SIG-M5 treated with dmso at 0.1 percent for 504 hours (cell line): ENCODE data around the gene MYRF.
A peak's percentile ranks its signal among the peaks of the same experiment; 100 is the strongest.

Source experiments
- DNase-seq: peaks from one replicate; lab custom pipeline; 2025; ENCODE audit not compliant: unreplicated experiment; lab: John Stamatoyannopoulos, UW

Gene MYRF

DNA sequence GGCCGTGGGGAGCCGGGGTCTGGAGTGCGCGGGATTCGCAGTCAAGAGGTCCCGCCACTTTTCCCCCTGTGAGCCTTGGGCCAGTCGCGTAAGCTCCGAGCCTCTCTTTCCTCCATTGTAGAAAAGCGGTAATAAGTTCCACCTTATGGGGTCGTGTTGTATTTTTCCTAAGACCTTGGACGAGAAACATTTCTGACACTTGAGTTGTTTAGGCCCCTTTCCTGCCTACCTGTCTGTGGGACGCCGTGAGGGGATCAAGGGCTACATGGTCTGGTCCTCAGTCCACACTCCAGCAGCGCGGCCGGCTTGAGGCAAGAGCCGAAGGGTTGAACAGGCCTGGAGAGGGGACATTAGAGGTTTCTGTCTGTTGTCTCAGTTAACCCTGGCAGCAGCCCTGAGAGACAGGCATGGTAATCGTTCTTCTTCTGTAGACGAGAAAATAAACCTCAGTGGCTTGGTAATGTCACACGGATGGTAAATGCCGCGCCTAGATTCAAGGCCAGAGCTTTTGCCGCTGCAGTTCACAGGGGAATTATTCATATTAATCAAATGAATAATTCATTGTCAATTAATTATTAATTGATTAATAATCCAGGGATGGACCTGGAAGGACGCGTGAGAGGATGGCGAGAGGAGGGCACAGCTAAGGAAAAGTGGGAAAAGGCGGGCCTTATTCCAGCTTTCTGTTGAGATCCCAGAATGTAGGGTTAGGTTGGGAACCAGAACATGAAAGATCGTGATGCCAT, 40.8 kb downstream of the MYRF start:
- no peak for DNase-seq

DNA sequence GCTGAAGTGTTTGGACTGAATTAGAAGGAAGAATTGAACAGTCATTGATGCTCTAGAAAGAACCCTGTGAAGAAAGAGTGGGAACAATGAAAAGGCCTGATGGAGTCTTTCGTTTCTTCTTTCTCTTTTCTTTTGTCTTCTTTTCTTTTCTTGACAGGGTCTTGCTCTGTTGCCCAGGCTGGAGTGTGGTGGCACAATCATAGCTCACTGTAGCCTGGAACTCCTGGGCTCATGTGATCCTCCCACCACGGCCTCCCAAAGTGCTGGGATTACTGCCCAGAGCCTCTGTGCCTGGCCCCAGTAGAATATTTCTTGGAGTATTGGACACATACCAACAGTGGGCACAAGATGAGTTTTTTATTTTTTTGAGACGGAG, 41.4 kb downstream of the MYRF start:
- DNase-seq = no peak

DNA sequence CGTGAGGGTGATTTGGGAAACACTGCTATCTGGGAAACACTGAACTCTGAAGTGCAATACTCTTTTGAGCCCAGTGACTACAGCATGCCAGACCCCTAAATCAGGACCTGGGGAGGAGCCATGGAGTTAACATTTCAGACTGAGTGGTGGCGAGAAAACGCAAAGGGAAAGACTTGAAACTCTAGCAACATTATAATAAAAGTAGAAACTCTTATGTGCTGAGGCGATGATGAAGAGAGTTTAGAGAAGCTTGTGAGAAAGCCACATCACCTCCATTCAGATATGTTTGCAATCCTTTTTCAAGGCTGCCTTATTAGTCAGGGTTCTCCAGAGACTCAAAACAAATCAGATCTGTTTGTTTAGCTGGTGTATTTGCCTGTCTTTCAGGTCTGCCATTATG, 42.1 kb downstream of the MYRF start:
- no peak for DNase-seq

DNA sequence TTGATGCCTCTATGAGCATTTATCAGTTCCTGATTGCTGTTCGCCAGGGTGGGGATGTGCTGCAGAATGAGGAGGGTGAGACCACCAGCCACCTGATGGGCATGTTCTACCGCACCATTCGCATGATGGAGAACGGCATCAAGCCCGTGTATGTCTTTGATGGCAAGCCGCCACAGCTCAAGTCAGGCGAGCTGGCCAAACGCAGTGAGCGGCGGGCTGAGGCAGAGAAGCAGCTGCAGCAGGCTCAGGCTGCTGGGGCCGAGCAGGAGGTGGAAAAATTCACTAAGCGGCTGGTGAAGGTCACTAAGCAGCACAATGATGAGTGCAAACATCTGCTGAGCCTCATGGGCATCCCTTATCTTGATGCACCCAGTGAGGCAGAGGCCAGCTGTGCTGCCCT, 43.0 kb downstream of the MYRF start:
- no peak for DNase-seq

DNA sequence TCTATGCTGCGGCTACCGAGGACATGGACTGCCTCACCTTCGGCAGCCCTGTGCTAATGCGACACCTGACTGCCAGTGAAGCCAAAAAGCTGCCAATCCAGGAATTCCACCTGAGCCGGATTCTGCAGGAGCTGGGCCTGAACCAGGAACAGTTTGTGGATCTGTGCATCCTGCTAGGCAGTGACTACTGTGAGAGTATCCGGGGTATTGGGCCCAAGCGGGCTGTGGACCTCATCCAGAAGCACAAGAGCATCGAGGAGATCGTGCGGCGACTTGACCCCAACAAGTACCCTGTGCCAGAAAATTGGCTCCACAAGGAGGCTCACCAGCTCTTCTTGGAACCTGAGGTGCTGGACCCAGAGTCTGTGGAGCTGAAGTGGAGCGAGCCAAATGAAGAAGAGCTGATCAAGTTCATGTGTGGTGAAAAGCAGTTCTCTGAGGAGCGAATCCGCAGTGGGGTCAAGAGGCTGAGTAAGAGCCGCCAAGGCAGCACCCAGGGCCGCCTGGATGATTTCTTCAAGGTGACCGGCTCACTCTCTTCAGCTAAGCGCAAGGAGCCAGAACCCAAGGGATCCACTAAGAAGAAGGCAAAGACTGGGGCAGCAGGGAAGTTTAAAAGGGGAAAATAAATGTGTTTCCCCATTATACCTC, 43.6 kb downstream of the MYRF start:
- no peak for DNase-seq

- peak; percentile 69 for DNase-seq
These were observed 45.0 kb downstream of the MYRF start for GRCh38 chr11:61797263-61797944.

- DNase-seq = no peak
These were observed 47.3 kb downstream of the MYRF start for GRCh38 chr11:61799665-61800284.

DNA sequence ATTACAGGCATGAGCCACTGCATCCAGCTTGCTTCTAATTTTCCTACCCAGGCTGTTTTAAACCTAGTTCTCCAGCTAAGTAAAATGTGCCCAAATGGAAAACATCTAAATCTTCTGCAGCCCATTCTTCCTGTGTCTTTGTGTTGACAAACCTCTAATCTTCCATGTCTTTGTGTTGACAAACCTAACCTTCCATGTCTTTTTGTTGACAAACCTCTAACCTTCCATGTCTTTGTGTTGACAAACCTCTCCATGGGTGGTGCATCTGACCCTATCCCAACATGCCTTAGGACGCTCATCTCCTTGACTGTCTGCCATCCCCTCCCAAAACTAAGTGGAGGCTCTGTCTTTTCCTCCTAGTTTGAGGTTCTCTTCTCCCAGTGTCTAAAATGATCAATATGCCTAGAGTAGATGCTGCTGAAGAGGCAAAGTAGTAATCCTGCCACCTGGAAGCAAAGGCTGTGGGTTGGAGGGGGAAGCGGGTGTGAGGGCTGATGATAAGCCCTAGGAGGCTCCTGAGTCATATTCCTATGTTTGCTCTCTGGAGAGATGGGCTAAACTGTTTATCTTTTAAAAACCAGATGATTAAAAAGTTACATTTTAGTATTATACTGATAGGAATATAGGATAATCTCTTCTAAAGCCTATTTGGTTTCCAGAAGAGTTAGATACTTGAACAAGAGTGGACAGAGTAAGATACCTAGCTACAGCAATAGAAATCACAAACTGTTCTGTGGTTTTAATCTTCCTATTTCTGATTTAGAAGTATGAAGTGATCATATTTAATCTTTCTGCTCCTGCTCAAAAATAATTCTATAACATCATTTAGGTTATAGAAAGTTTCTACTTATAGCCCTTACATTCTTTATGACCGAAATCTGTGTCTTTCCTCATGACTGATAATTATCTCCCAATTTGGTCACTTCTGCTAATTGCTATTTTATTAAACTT, 48.2 kb downstream of the MYRF start:
- no peak for DNase-seq

GRCh38 chr11:61802605-61803004, 50.2 kb downstream of the MYRF start:
- DNase-seq = no peak

GRCh38 chr11:61803889-61804647, 51.6 kb downstream of the MYRF start:
- DNase-seq = no peak

GRCh38 chr11:61805146-61805545, 52.7 kb downstream of the MYRF start:
- DNase-seq = peak; percentile 51

- no peak for DNase-seq
These were observed 54.3 kb downstream of the MYRF start for GRCh38 chr11:61806785-61807184.

- no peak for DNase-seq
These were observed 58.3 kb downstream of the MYRF start for GRCh38 chr11:61810671-61811175.

- DNase-seq = no peak
These were observed 59.4 kb downstream of the MYRF start for GRCh38 chr11:61811831-61812230.

- DNase-seq = no peak
These were observed 60.4 kb downstream of the MYRF start for GRCh38 chr11:61812736-61813411.

- DNase-seq = no peak
These were observed 62.0 kb downstream of the MYRF start for GRCh38 chr11:61814247-61814957.

- peak; percentile 65 for DNase-seq
These were observed 62.7 kb downstream of the MYRF start for GRCh38 chr11:61814958-61815789.
